Ramos (cell line): ENCODE results near the gene TXNDC16.
"Not testable (repeated sequence)": the region's sequence is repeated elsewhere in the genome, so short reads cannot be mapped to it uniquely, and the experiment has no call there.

Experiments
- in situ Hi-C: fragments of 300-500 bp; cut with MboI; formaldehyde crosslinking; loops from one replicate; pipeline ENCODE4 v1.14.3; 2022; ENCODE audit warnings: low sequenced_read_pairs; ENCODE audit not compliant: unreplicated experiment

TXNDC16 gene

GRCh38 chr14:52552063-52552988, at the start of gene TXNDC16, which contains the start of gene GPR137C:
Gene TXNDC16, minus strand, starts transcription at chr14:52552505. Its CDS starts 8,948 bp downstream, at chr14:52543557.
Gene GPR137C, plus strand, starts transcription at chr14:52552836. Its CDS starts 312 bp downstream, at chr14:52553148.
- in situ Hi-C loops, result no loop called here

- in situ Hi-C loops, result no loop called here
Measured at GRCh38 chr14:52599974-52600373, 47.7 kb upstream of the TXNDC16 start.

- in situ Hi-C loops, result no loop called here
Measured at GRCh38 chr14:52598568-52598967, 46.3 kb upstream of the TXNDC16 start.

GRCh38 chr14:52596861-52597260, 44.6 kb upstream of the TXNDC16 start:
- in situ Hi-C loops, result no loop called here

GRCh38 chr14:52596320-52596719, 44.0 kb upstream of the TXNDC16 start:
- in situ Hi-C loops, result no loop called here

- in situ Hi-C loops, result no loop called here
Measured at GRCh38 chr14:52590318-52590717, 38.0 kb upstream of the TXNDC16 start.

GRCh38 chr14:52589646-52590045, 37.3 kb upstream of the TXNDC16 start:
- in situ Hi-C loops, result no loop called here

GRCh38 chr14:52583544-52583943, 31.2 kb upstream of the TXNDC16 start:
- in situ Hi-C loops, result no loop called here

GRCh38 chr14:52575858-52576257, 23.6 kb upstream of the TXNDC16 start:
- in situ Hi-C loops, result no loop called here

- in situ Hi-C loops, result not testable (repeated sequence)
Measured at GRCh38 chr14:52568454-52568853, 16.1 kb upstream of the TXNDC16 start.

- in situ Hi-C loops, result no loop called here
Measured at GRCh38 chr14:52563120-52563519, 10.8 kb upstream of the TXNDC16 start.

GRCh38 chr14:52558688-52559087, 6.4 kb upstream of the TXNDC16 start:
- in situ Hi-C loops, result no loop called here

GRCh38 chr14:52553671-52554575, 1.6 kb upstream of the TXNDC16 start:
- in situ Hi-C loops, result no loop called here

- in situ Hi-C loops, result no loop called here
Measured at GRCh38 chr14:52553002-52553670, 831 bp upstream of the TXNDC16 start.

GRCh38 chr14:52551696-52552062, 626 bp downstream of the TXNDC16 start:
- in situ Hi-C loops, result no loop called here

GRCh38 chr14:52551205-52551604, 1.1 kb downstream of the TXNDC16 start:
- in situ Hi-C loops, result no loop called here

GRCh38 chr14:52550661-52551060, 1.6 kb downstream of the TXNDC16 start:
- in situ Hi-C loops, result no loop called here

GRCh38 chr14:52547526-52547925, 4.8 kb downstream of the TXNDC16 start:
- in situ Hi-C loops, result no loop called here

- in situ Hi-C loops, result no loop called here
Measured at GRCh38 chr14:52547027-52547426, 5.3 kb downstream of the TXNDC16 start.

GRCh38 chr14:52546318-52546670, 6.0 kb downstream of the TXNDC16 start:
- in situ Hi-C loops, result no loop called here
